GM12878 (cell line): Measurements from ENCODE around the gene CPSF4L.

Experiments used
- CREB1 ChIP-seq: IDR thresholded peaks from 2 replicates; pipeline ENCODE4 v1.6.1; 2012; ENCODE audit warnings: low read depth, mild to moderate bottlenecking, inconsistent platforms
- SREBF2 ChIP-seq: IDR thresholded peaks from 2 replicates; pipeline ENCODE4 v1.6.1; 2012; ENCODE audit warnings: mild to moderate bottlenecking, low read length

DNA sequence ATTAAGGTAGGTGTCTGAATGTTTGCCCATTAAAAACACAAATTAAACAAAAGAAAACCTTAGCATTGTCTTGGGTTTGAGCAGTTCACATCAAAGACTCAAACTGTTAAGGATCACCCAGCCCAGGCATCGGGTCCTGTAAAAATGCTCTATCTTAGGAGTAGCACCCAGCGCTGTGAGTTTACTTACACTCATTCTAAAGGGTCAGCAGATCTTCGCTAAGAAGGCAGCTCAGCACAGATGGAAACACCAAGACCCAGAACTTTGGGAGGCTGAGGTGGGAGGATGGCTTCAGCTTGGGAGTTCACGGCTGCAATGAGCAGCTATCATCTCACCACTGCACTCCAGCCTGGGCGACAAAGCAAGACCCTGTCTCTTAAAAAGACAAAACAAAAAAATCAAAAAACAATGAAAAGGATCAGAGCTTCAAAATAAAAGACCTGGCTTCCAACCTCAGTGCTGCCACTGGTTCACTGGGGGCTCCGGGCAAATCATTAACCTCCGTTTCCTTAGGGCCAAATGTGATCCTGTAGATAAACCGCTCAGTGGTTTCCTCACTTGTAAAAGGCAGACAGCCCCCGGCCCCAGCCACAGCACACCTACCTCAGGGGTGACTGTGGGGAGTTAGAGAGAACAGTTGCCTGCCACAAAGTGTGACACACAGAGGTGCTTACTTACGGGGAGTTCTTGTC, 57.7 kb downstream of the CPSF4L start:
- TF ChIP-seq SREBF2: no peak
- TF ChIP-seq CREB1: no peak
